ENCODE results near the gene FAM200C. TPM values are rescaled to one million over a fixed set of nuclear protein-coding genes. Genes with fewer than 3 reads are reported as not detected.

Gene FAM200C
- total RNA-seq, 1 donor from 2014 or later = 3.2 TPM

- Mint-ChIP-seq H3K9me3 (ENCODE audit: unreplicated experiment) (no peaks in the 10 kb centered on the region), H3K27ac (ENCODE audit: unreplicated experiment) (no peak overlapping the region), H3K4me1 (ENCODE audit: unreplicated experiment) (peaks cover 4% of the 10 kb centered on the region), H3K36me3 (ENCODE audit: low read depth, unreplicated experiment) (no peaks in the 10 kb centered on the region), H3K27me3 (ENCODE audit: unreplicated experiment) (peaks cover 8% of the 10 kb centered on the region), H3K4me3 (ENCODE audit: unreplicated experiment) (no peak overlapping the region)
- no peak for DNase-seq (ENCODE audit: low spot score)
- no peak for TF ChIP-seq CTCF (IDR thresholded peaks at IDR 0.05; ENCODE audit: unreplicated experiment)
Observed at GRCh38 chr5:160359816-160360215, 40.0 kb downstream of the FAM200C start.

- no peaks in the 10 kb centered on the region for H3K9me3 Mint-ChIP-seq (ENCODE audit: unreplicated experiment)
Observed at GRCh38 chr5:160359242-160359641, 40.6 kb downstream of the FAM200C start.

GRCh38 chr5:160357861-160358411 is 41.9 kb downstream of the FAM200C start:
- H3K4me1 Mint-ChIP-seq (ENCODE audit: unreplicated experiment) = peaks cover 4% of the 10 kb centered on the region

More at GRCh38 chr5:160359242-160359641, 40.6 kb downstream of the FAM200C start:
- Mint-ChIP-seq H3K4me1 (ENCODE audit: unreplicated experiment) (peaks cover 4% of the 10 kb centered on the region), H3K27ac (ENCODE audit: unreplicated experiment) (no peak overlapping the region), H3K27me3 (ENCODE audit: unreplicated experiment) (peaks cover 8% of the 10 kb centered on the region), H3K4me3 (ENCODE audit: unreplicated experiment) (no peak overlapping the region), H3K36me3 (ENCODE audit: low read depth, unreplicated experiment) (no peaks in the 10 kb centered on the region)
- no peak for DNase-seq (ENCODE audit: low spot score)
- no peak for TF ChIP-seq CTCF (IDR thresholded peaks at IDR 0.05; ENCODE audit: unreplicated experiment)

GRCh38 chr5:160357394-160357793 is 42.5 kb downstream of the FAM200C start:
- no peak overlapping the region for H3K27ac Mint-ChIP-seq (ENCODE audit: unreplicated experiment)
- no peaks in the 10 kb centered on the region for H3K9me3 Mint-ChIP-seq (ENCODE audit: unreplicated experiment)
- no peak for DNase-seq (ENCODE audit: low spot score)
- peaks cover 8% of the 10 kb centered on the region for H3K27me3 Mint-ChIP-seq (ENCODE audit: unreplicated experiment)
- no peaks in the 10 kb centered on the region for H3K36me3 Mint-ChIP-seq (ENCODE audit: low read depth, unreplicated experiment)
- no peak overlapping the region for H3K4me3 Mint-ChIP-seq (ENCODE audit: unreplicated experiment)
- H3K4me1 Mint-ChIP-seq (ENCODE audit: unreplicated experiment) = peaks cover 4% of the 10 kb centered on the region
- TF ChIP-seq CTCF (IDR thresholded peaks at IDR 0.05; ENCODE audit: unreplicated experiment) = no peak

More at GRCh38 chr5:160357861-160358411, 41.9 kb downstream of the FAM200C start:
- Mint-ChIP-seq H3K27ac (ENCODE audit: unreplicated experiment) (no peak overlapping the region), H3K9me3 (ENCODE audit: unreplicated experiment) (no peaks in the 10 kb centered on the region), H3K36me3 (ENCODE audit: low read depth, unreplicated experiment) (no peaks in the 10 kb centered on the region), H3K27me3 (ENCODE audit: unreplicated experiment) (peaks cover 8% of the 10 kb centered on the region), H3K4me3 (ENCODE audit: unreplicated experiment) (no peak overlapping the region)
- DNase-seq (ENCODE audit: low spot score) = no peak
- no peak for TF ChIP-seq CTCF (IDR thresholded peaks at IDR 0.05; ENCODE audit: unreplicated experiment)

GRCh38 chr5:160356550-160357347 is 43.1 kb downstream of the FAM200C start:
- no peak overlapping the region for H3K27ac Mint-ChIP-seq (ENCODE audit: unreplicated experiment)
- no peak for DNase-seq (ENCODE audit: low spot score)
- H3K4me1 Mint-ChIP-seq (ENCODE audit: unreplicated experiment) = peaks cover 4% of the 10 kb centered on the region
- TF ChIP-seq CTCF (IDR thresholded peaks at IDR 0.05; ENCODE audit: unreplicated experiment) = no peak
- H3K36me3 Mint-ChIP-seq (ENCODE audit: low read depth, unreplicated experiment) = no peaks in the 10 kb centered on the region
- H3K9me3 Mint-ChIP-seq (ENCODE audit: unreplicated experiment) = no peaks in the 10 kb centered on the region
- H3K27me3 Mint-ChIP-seq (ENCODE audit: unreplicated experiment) = peaks cover 8% of the 10 kb centered on the region
- H3K4me3 Mint-ChIP-seq (ENCODE audit: unreplicated experiment) = no peak overlapping the region
